Activated B cell treated with CpG ODN at 0.5 μM for 24 hours (primary cell): ENCODE data around the gene CDS2. TPM values are rescaled to one million over a fixed set of nuclear protein-coding genes. Genes with fewer than 3 reads are reported as not detected.

Source experiments
- ATAC-seq: fragments of 200-7000 bp; cut with Tn5 transposase; one replicate; pipeline ENCODE4 v1.10.0; 2021; ENCODE audit warnings: low read depth, mild to moderate bottlenecking, moderate library complexity
- CTCF ChIA-PET: fragments of 350-600 bp; sonication (Branson Sonifier 250); formaldehyde crosslinking; loops from one replicate; lab custom pipeline; 2021; ENCODE audit warnings: antibody characterized with exemption; lab: Charles Lee
- POLR2A ChIA-PET: fragments of 350-600 bp; sonication (Branson Sonifier 250); formaldehyde crosslinking; loops from one replicate; lab custom pipeline; 2021; ENCODE audit warnings: antibody characterized with exemption; lab: Charles Lee
- DNase-seq: peaks from one replicate; pipeline ENCODE4 v3.0.0; 2022
- H3K27ac Mint-ChIP-seq: one replicate; pipeline ENCODE4 v1.8.0; 2020; ENCODE audit warnings: mixed read lengths
- H3K27me3 Mint-ChIP-seq: one replicate; pipeline ENCODE4 v1.8.0; 2021; ENCODE audit warnings: mixed read lengths
- H3K36me3 Mint-ChIP-seq: one replicate; pipeline ENCODE4 v1.8.0; 2021; ENCODE audit warnings: low read depth, mixed read lengths
- H3K4me1 Mint-ChIP-seq: one replicate; pipeline ENCODE4 v1.8.0; 2021; ENCODE audit warnings: mixed read lengths
- H3K4me3 Mint-ChIP-seq: one replicate; pipeline ENCODE4 v1.8.0; 2020; ENCODE audit warnings: mild to moderate bottlenecking, mixed read lengths
- H3K9me3 Mint-ChIP-seq: one replicate; pipeline ENCODE4 v1.8.0; 2020; ENCODE audit warnings: mixed read lengths
- intact Hi-C: fragments of 100-400 bp; cut with micrococcal nuclease; formaldehyde crosslinking; loops from one replicate; pipeline ENCODE4 v1.15.1; 2024
- total RNA-seq: library from RNA; stranded (reverse); gene quantifications from 2 replicates; pipeline ENCODE4 v1.2.3, GENCODE V29; 2022
- TF ChIP-seq, protein P1 (sequence below): fragments of 200-600 bp; IDR thresholded peaks from one replicate; pipeline ENCODE4 v1.8.0; 2022; ENCODE audit warnings: antibody characterized with exemption, mild to moderate bottlenecking

The CDS2 gene
- total RNA-seq, 1 donor from 2014 or later = 37.4 TPM

DNA sequence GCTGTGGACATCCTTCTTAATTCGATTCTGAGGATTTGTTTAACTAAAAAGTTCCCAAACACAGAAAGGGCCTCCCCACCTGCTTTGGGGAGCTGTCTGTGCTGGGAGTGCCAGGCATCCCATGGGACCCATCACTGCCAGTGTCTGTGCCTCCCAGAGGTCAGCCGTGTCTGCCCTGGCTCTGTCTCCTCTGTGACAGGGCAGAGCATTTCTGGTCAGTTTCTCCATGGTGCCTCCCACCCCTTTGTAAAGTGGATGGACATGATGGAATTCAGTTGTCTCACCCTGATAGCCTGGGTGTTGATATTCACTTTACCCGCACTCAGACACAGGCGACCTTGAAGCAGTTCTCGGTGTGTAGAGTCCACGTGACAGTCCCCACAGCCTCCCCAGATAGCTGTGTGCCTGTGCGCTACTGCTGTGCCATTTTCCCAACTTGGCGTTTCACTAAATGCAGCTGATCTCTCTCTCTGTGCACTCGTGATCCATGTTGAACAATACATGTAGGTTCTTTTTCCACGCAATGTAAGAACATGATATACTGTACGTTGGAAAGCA lies 70.5 kb downstream of the CDS2 start:
- ChIA-PET CTCF (interaction anchor here (1.3 kb wide), 1 partner anchor 71 kb away, joined by 3 read pairs; the partner anchor contains the start of gene CDS2), POLR2A (interaction anchor here (0.7 kb wide), 1 partner anchor 310 kb away, joined by 5 read pairs; no protein-coding TSS in a partner anchor)
- DNase-seq (no peak), ATAC-seq (no peak)
- no peak overlapping the region for H3K4me3 Mint-ChIP-seq
- TF ChIP-seq, protein P1, sequence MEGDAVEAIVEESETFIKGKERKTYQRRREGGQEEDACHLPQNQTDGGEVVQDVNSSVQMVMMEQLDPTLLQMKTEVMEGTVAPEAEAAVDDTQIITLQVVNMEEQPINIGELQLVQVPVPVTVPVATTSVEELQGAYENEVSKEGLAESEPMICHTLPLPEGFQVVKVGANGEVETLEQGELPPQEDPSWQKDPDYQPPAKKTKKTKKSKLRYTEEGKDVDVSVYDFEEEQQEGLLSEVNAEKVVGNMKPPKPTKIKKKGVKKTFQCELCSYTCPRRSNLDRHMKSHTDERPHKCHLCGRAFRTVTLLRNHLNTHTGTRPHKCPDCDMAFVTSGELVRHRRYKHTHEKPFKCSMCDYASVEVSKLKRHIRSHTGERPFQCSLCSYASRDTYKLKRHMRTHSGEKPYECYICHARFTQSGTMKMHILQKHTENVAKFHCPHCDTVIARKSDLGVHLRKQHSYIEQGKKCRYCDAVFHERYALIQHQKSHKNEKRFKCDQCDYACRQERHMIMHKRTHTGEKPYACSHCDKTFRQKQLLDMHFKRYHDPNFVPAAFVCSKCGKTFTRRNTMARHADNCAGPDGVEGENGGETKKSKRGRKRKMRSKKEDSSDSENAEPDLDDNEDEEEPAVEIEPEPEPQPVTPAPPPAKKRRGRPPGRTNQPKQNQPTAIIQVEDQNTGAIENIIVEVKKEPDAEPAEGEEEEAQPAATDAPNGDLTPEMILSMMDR = no peak
- peaks cover under 1% of the 10 kb centered on the region for H3K4me1 Mint-ChIP-seq
- intact Hi-C loops = no loop called here
- H3K36me3 Mint-ChIP-seq = peaks cover 35% of the 10 kb centered on the region
- H3K27me3 Mint-ChIP-seq = no peaks in the 10 kb centered on the region
- H3K9me3 Mint-ChIP-seq = no peaks in the 10 kb centered on the region
- H3K27ac Mint-ChIP-seq = no peak overlapping the region

GRCh38 chr20:5197847-5198650 lies 71.2 kb downstream of the CDS2 start:
- ATAC-seq (no peak), DNase-seq (no peak)
- CTCF ChIA-PET = interaction anchor here (1.3 kb wide), 1 partner anchor 72 kb away, joined by 3 read pairs; the partner anchor contains the start of gene CDS2
- Mint-ChIP-seq H3K9me3 (no peaks in the 10 kb centered on the region), H3K4me3 (no peak overlapping the region), H3K4me1 (no peaks in the 10 kb centered on the region), H3K27ac (no peak overlapping the region), H3K27me3 (no peaks in the 10 kb centered on the region), H3K36me3 (peaks cover 35% of the 10 kb centered on the region)
- POLR2A ChIA-PET = interaction anchor here (0.7 kb wide), 1 partner anchor 311 kb away, joined by 5 read pairs; no protein-coding TSS in a partner anchor
- TF ChIP-seq, protein P1 = no peak
- intact Hi-C loops = no loop called here

- CTCF ChIA-PET = no interaction called here
Observed at GRCh38 chr20:5198651-5198924, 71.8 kb downstream of the CDS2 start.

GRCh38 chr20:5203380-5203779 lies 76.6 kb downstream of the CDS2 start:
- ChIA-PET CTCF (interaction anchor here (0.7 to 4.2 kb wide), 3 partner anchors 11 to 77 kb away, joined by 3 to 16 read pairs (median 4); partner anchors contain the start of gene CDS2), POLR2A (no interaction called here)
- H3K4me1 Mint-ChIP-seq = no peaks in the 10 kb centered on the region
- no peaks in the 10 kb centered on the region for H3K9me3 Mint-ChIP-seq
- TF ChIP-seq, protein P1 = no peak
- no peak for ATAC-seq
- no peak overlapping the region for H3K27ac Mint-ChIP-seq
- H3K27me3 Mint-ChIP-seq = no peaks in the 10 kb centered on the region
- H3K4me3 Mint-ChIP-seq = no peak overlapping the region
- DNase-seq = no peak
- intact Hi-C loops = no loop called here
- H3K36me3 Mint-ChIP-seq = peaks cover 12% of the 10 kb centered on the region

More at GRCh38 chr20:5198651-5198924, 71.8 kb downstream of the CDS2 start:
- TF ChIP-seq, protein P1 = no peak
- Mint-ChIP-seq H3K36me3 (peaks cover 33% of the 10 kb centered on the region), H3K27me3 (no peaks in the 10 kb centered on the region), H3K4me1 (no peaks in the 10 kb centered on the region), H3K9me3 (no peaks in the 10 kb centered on the region), H3K4me3 (no peak overlapping the region), H3K27ac (no peak overlapping the region)
- intact Hi-C loops = no loop called here
- POLR2A ChIA-PET = no interaction called here
- DNase-seq (no peak), ATAC-seq (no peak)
